GM23338 (cell line): ENCODE data around the gene WSCD2.

Source experiments
- CREB1 ChIP-seq: fragments of 250-450 bp; sonication (Bioruptor Pico); IDR thresholded peaks from 2 replicates; pipeline ENCODE4 v1.5.0; 2020; ENCODE audit warnings: low read depth, mild to moderate bottlenecking, moderate library complexity
- EZH2 ChIP-seq: fragments of 200-600 bp; sonication (generic); IDR thresholded peaks from one replicate; pipeline ENCODE4 v1.8.0; 2017; ENCODE audit warnings: antibody characterized with exemption, mild to moderate bottlenecking, low read depth; ENCODE audit not compliant: unreplicated experiment
- EZH2phosphoT487 ChIP-seq: fragments of 200-600 bp; sonication (generic); IDR thresholded peaks from one replicate; pipeline ENCODE4 v1.8.1; 2018; ENCODE audit warnings: antibody characterized with exemption; ENCODE audit not compliant: unreplicated experiment
- JUNB ChIP-seq: IDR thresholded peaks from one replicate; pipeline ENCODE4 v1.6.1; 2016; ENCODE audit warnings: antibody characterized with exemption; ENCODE audit not compliant: unreplicated experiment
- POLR2AphosphoS5 ChIP-seq: IDR thresholded peaks from 2 replicates; pipeline ENCODE4 v1.6.1; 2016; ENCODE audit warnings: antibody characterized with exemption, low read depth
- ZNF114 ChIP-seq: fragments of 250-450 bp; sonication (Bioruptor Pico); IDR thresholded peaks from 2 replicates; pipeline ENCODE4 v1.5.0; 2020; ENCODE audit warnings: mild to moderate bottlenecking, moderate library complexity
- ZNF331 ChIP-seq: fragments of 250-450 bp; sonication (Bioruptor Pico); IDR thresholded peaks from 2 replicates; pipeline ENCODE4 v1.5.0; 2020; ENCODE audit warnings: low read depth, mild to moderate bottlenecking, moderate library complexity
- TF ChIP-seq, protein P1 (sequence below), 2 experiments: fragments of 200-600 bp in 1 of 2; sonication (generic) in 1 of 2; conservative IDR thresholded peaks; 2 replicates each; pipeline versions ENCODE4 v1.5.1 to v1.6.1; 2016 to 2017; ENCODE audit warnings: antibody characterized with exemption in 2 of 2, low read depth in 2 of 2, mild to moderate bottlenecking in 2 of 2, moderate library complexity in 1 of 2
- TF ChIP-seq, protein P2 (sequence below): IDR thresholded peaks from 2 replicates; pipeline ENCODE4 v1.6.1; 2016; ENCODE audit warnings: antibody characterized with exemption
- TF ChIP-seq, protein P3 (sequence below): fragments of 250-450 bp; sonication (Bioruptor Pico); IDR thresholded peaks from 2 replicates; pipeline ENCODE4 v1.5.0; 2020; ENCODE audit warnings: mild to moderate bottlenecking, moderate library complexity

DNA sequence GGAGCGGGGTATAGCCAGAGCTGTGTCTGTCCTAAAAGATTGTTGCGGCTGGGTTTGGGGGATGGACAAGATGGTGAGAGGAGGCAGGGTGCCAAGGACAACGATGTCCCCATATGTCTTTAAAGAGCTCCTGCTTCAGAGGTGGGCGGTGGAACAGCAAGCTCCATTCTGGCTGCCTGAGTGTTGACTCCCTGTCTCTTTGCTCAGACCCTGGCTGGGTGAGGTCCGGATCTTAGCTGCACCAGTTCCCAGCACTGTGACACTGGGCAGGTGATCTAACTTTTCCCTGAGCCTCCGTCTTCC, 8.3 kb upstream of the WSCD2 start:
- TF ChIP-seq, protein P1, sequence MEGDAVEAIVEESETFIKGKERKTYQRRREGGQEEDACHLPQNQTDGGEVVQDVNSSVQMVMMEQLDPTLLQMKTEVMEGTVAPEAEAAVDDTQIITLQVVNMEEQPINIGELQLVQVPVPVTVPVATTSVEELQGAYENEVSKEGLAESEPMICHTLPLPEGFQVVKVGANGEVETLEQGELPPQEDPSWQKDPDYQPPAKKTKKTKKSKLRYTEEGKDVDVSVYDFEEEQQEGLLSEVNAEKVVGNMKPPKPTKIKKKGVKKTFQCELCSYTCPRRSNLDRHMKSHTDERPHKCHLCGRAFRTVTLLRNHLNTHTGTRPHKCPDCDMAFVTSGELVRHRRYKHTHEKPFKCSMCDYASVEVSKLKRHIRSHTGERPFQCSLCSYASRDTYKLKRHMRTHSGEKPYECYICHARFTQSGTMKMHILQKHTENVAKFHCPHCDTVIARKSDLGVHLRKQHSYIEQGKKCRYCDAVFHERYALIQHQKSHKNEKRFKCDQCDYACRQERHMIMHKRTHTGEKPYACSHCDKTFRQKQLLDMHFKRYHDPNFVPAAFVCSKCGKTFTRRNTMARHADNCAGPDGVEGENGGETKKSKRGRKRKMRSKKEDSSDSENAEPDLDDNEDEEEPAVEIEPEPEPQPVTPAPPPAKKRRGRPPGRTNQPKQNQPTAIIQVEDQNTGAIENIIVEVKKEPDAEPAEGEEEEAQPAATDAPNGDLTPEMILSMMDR (conservative IDR thresholded peaks at IDR 0.05; ENCODE audit: low read depth in 2 of 2) = no peak
- no peak for TF ChIP-seq EZH2
- TF ChIP-seq EZH2phosphoT487 = no peak
- no peak for TF ChIP-seq ZNF331 (CRISPR knock-in tag)
- TF ChIP-seq POLR2AphosphoS5 = no peak
- no peak for TF ChIP-seq JUNB
- TF ChIP-seq CREB1 (CRISPR knock-in tag) = no peak
- TF ChIP-seq, protein P2, sequence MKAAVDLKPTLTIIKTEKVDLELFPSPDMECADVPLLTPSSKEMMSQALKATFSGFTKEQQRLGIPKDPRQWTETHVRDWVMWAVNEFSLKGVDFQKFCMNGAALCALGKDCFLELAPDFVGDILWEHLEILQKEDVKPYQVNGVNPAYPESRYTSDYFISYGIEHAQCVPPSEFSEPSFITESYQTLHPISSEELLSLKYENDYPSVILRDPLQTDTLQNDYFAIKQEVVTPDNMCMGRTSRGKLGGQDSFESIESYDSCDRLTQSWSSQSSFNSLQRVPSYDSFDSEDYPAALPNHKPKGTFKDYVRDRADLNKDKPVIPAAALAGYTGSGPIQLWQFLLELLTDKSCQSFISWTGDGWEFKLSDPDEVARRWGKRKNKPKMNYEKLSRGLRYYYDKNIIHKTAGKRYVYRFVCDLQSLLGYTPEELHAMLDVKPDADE = no peak
- TF ChIP-seq ZNF114 (CRISPR knock-in tag) = no peak
- TF ChIP-seq, protein P3, sequence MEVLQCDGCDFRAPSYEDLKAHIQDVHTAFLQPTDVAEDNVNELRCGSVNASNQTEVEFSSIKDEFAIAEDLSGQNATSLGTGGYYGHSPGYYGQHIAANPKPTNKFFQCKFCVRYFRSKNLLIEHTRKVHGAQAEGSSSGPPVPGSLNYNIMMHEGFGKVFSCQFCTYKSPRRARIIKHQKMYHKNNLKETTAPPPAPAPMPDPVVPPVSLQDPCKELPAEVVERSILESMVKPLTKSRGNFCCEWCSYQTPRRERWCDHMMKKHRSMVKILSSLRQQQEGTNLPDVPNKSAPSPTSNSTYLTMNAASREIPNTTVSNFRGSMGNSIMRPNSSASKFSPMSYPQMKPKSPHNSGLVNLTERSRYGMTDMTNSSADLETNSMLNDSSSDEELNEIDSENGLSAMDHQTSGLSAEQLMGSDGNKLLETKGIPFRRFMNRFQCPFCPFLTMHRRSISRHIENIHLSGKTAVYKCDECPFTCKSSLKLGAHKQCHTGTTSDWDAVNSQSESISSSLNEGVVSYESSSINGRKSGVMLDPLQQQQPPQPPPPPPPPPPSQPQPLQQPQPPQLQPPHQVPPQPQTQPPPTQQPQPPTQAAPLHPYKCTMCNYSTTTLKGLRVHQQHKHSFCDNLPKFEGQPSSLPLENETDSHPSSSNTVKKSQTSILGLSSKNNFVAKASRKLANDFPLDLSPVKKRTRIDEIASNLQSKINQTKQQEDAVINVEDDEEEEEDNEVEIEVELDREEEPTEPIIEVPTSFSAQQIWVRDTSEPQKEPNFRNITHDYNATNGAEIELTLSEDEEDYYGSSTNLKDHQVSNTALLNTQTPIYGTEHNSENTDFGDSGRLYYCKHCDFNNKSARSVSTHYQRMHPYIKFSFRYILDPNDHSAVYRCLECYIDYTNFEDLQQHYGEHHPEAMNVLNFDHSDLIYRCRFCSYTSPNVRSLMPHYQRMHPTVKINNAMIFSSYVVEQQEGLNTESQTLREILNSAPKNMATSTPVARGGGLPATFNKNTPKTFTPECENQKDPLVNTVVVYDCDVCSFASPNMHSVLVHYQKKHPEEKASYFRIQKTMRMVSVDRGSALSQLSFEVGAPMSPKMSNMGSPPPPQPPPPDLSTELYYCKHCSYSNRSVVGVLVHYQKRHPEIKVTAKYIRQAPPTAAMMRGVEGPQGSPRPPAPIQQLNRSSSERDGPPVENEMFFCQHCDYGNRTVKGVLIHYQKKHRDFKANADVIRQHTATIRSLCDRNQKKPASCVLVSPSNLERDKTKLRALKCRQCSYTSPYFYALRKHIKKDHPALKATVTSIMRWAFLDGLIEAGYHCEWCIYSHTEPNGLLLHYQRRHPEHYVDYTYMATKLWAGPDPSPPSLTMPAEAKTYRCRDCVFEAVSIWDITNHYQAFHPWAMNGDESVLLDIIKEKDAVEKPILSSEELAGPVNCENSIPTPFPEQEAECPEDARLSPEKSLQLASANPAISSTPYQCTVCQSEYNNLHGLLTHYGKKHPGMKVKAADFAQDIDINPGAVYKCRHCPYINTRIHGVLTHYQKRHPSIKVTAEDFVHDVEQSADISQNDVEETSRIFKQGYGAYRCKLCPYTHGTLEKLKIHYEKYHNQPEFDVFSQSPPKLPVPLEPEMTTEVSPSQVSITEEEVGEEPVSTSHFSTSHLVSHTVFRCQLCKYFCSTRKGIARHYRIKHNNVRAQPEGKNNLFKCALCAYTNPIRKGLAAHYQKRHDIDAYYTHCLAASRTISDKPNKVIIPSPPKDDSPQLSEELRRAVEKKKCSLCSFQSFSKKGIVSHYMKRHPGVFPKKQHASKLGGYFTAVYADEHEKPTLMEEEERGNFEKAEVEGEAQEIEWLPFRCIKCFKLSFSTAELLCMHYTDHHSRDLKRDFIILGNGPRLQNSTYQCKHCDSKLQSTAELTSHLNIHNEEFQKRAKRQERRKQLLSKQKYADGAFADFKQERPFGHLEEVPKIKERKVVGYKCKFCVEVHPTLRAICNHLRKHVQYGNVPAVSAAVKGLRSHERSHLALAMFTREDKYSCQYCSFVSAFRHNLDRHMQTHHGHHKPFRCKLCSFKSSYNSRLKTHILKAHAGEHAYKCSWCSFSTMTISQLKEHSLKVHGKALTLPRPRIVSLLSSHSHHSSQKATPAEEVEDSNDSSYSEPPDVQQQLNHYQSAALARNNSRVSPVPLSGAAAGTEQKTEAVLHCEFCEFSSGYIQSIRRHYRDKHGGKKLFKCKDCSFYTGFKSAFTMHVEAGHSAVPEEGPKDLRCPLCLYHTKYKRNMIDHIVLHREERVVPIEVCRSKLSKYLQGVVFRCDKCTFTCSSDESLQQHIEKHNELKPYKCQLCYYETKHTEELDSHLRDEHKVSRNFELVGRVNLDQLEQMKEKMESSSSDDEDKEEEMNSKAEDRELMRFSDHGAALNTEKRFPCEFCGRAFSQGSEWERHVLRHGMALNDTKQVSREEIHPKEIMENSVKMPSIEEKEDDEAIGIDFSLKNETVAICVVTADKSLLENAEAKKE (CRISPR knock-in tag) = no peak
